Spinal cord (tissue), 10 donors: ENCODE results near the gene NEU3. TPM values are rescaled to one million over a fixed set of nuclear protein-coding genes. Genes with fewer than 3 reads are reported as not detected.
"Not testable (repeated sequence)": the region's sequence is repeated elsewhere in the genome, so short reads cannot be mapped to it uniquely, and the experiment has no call there.

Experiments
- DNase-seq, 6 donors: peaks; one replicate each; pipeline versions ENCODE4 v3.0.0 to v3.0.0-alpha.2; 2013 to 2015; ENCODE audit warnings: low spot score in 6 of 6, low read depth in 4 of 6
- H3K27ac ChIP-seq: one replicate; pipeline ENCODE4 v1.5.1; 2013; ENCODE audit warnings: low read depth, low read length, control low read depth
- H3K27me3 ChIP-seq: one replicate; pipeline ENCODE4 v1.6.1; 2013; ENCODE audit warnings: low read length; ENCODE audit not compliant: control insufficient read depth, insufficient read depth
- H3K36me3 ChIP-seq: one replicate; pipeline ENCODE4 v1.6.1; 2013; ENCODE audit warnings: low read length; ENCODE audit not compliant: control insufficient read depth, insufficient read depth
- H3K4me1 ChIP-seq: one replicate; pipeline ENCODE4 v1.6.1; 2013; ENCODE audit warnings: low read length; ENCODE audit not compliant: control insufficient read depth, insufficient read depth
- H3K4me3 ChIP-seq: one replicate; pipeline ENCODE4 v1.5.1; 2013; ENCODE audit warnings: low read depth, low read length, control low read depth
- H3K9me3 ChIP-seq: one replicate; pipeline ENCODE4 v1.6.1; 2013; ENCODE audit warnings: low read length; ENCODE audit not compliant: control insufficient read depth, insufficient read depth
- WGBS: methylation state at CpG from one replicate; pipeline ENCODE4 v1.1.5; 2013; ENCODE audit warnings: missing lambda C conversion rate; ENCODE audit not compliant: insufficient coverage; 5-methylcytosine and 5-hydroxymethylcytosine counted together
- polyA plus RNA-seq, 2 donors: library from polyadenylated mRNA; unstranded; fragments of 120-200 nt; gene quantifications; one replicate each; pipeline ENCODE4 v1.2.1, GENCODE V29; 2013; ENCODE audit not compliant: insufficient read length in 2 of 2
- total RNA-seq, 2 donors: library from RNA; depleted of rRNA in 1 of 2; stranded (reverse); fragments of 120-200 nt in 1 of 2; fragments of >200 nt in 1 of 2; gene quantifications; one replicate each; pipeline versions ENCODE4 v1.2.3 to v1.2.4, GENCODE V29; 2013 to 2014
- donor health status: healthy.

NEU3 gene
- total and polyA plus RNA-seq, 4 donors = 14.5 to 16.3 (median 14.7) TPM

- Histone ChIP-seq H3K9me3 (no peaks in the 10 kb centered on the region), H3K27me3 (no peaks in the 10 kb centered on the region), H3K27ac (no peak overlapping the region), H3K36me3 (no peaks in the 10 kb centered on the region), H3K4me3 (no peak overlapping the region), H3K4me1 (peaks cover 3% of the 10 kb centered on the region)
- WGBS = 60% methylated on average over 1 of the region's 3 CpGs
- no peak for DNase-seq
Observed at GRCh38 chr11:75032550-75032935, 43.8 kb downstream of the NEU3 start.

GRCh38 chr11:75033916-75034315 is 45.2 kb downstream of the NEU3 start:
- whole genome bisulfite sequencing = 80% methylated on average over 1 of the region's 3 CpGs
- no peak for DNase-seq
- H3K27me3 ChIP-seq = no peaks in the 10 kb centered on the region

GRCh38 chr11:75035256-75035655 is 46.5 kb downstream of the NEU3 start:
- H3K27ac ChIP-seq = no peak overlapping the region
- peaks cover 3% of the 10 kb centered on the region for H3K4me1 ChIP-seq
- no peak for DNase-seq
- H3K27me3 ChIP-seq = no peaks in the 10 kb centered on the region
- WGBS = 100% methylated on average over 1 of the region's 5 CpGs
- H3K36me3 ChIP-seq = no peaks in the 10 kb centered on the region
- H3K9me3 ChIP-seq = no peaks in the 10 kb centered on the region
- no peak overlapping the region for H3K4me3 ChIP-seq

More at GRCh38 chr11:75033916-75034315, 45.2 kb downstream of the NEU3 start:
- H3K36me3 ChIP-seq = no peaks in the 10 kb centered on the region
- H3K4me1 ChIP-seq = peaks cover 3% of the 10 kb centered on the region
- no peaks in the 10 kb centered on the region for H3K9me3 ChIP-seq
- H3K4me3 ChIP-seq = no peak overlapping the region
- no peak overlapping the region for H3K27ac ChIP-seq

GRCh38 chr11:75035911-75036565 is 47.3 kb downstream of the NEU3 start:
- no peak overlapping the region for H3K27ac ChIP-seq
- H3K27me3 ChIP-seq = no peaks in the 10 kb centered on the region
- H3K36me3 ChIP-seq = no peaks in the 10 kb centered on the region
- H3K9me3 ChIP-seq = no peaks in the 10 kb centered on the region
- DNase-seq = no peak
- WGBS = 81% methylated on average over 3 of the region's 3 CpGs
- peaks cover 3% of the 10 kb centered on the region for H3K4me1 ChIP-seq
- no peak overlapping the region for H3K4me3 ChIP-seq

- H3K4me1 ChIP-seq = no peaks in the 10 kb centered on the region
- H3K4me3 ChIP-seq = no peak overlapping the region
- DNase-seq = no peak
- no peaks in the 10 kb centered on the region for H3K36me3 ChIP-seq
- no peak overlapping the region for H3K27ac ChIP-seq
- H3K27me3 ChIP-seq = no peaks in the 10 kb centered on the region
- 85% methylated on average over 11 of the region's 11 CpGs for WGBS
- no peaks in the 10 kb centered on the region for H3K9me3 ChIP-seq
Observed at GRCh38 chr11:75040167-75040770, 51.5 kb downstream of the NEU3 start.

- H3K36me3 ChIP-seq = no peaks in the 10 kb centered on the region
- H3K27ac ChIP-seq = no peak overlapping the region
- H3K9me3 ChIP-seq = no peaks in the 10 kb centered on the region
- 100% methylated on average over 1 of the region's 2 CpGs for WGBS
- H3K4me1 ChIP-seq = no peaks in the 10 kb centered on the region
- H3K4me3 ChIP-seq = no peak overlapping the region
- no peaks in the 10 kb centered on the region for H3K27me3 ChIP-seq
- DNase-seq = no peak
Observed at GRCh38 chr11:75041263-75041662, 52.5 kb downstream of the NEU3 start.

- H3K4me3 ChIP-seq, DNase-seq, H3K36me3 ChIP-seq, H3K9me3 ChIP-seq, H3K27ac ChIP-seq, H3K27me3 ChIP-seq, H3K4me1 ChIP-seq: not testable (repeated sequence)
- no CpG with 5 or more reads among the region's 3 CpGs for WGBS
Observed at GRCh38 chr11:75041821-75042220, 53.1 kb downstream of the NEU3 start.

GRCh38 chr11:75044381-75045170 is 55.8 kb downstream of the NEU3 start:
- H3K4me3 ChIP-seq, DNase-seq, H3K27me3 ChIP-seq, H3K27ac ChIP-seq, H3K9me3 ChIP-seq, H3K4me1 ChIP-seq, H3K36me3 ChIP-seq: not testable (repeated sequence)
- 90% methylated on average over 15 of the region's 15 CpGs for WGBS

GRCh38 chr11:75046668-75047067 is 57.9 kb downstream of the NEU3 start:
- H3K4me1 ChIP-seq, DNase-seq, H3K27me3 ChIP-seq, H3K27ac ChIP-seq, H3K9me3 ChIP-seq, H3K36me3 ChIP-seq, H3K4me3 ChIP-seq: not testable (repeated sequence)
- WGBS = 28% methylated on average over 2 of the region's 5 CpGs
